GM12875 (cell line): ENCODE data around the gene LSS.

Experiments
- H3K4me3 ChIP-seq: one replicate; pipeline ENCODE4 v1.5.1; 2011; ENCODE audit warnings: low read depth, low read length, control low read depth
- CTCF ChIP-seq: IDR thresholded peaks from 2 replicates; pipeline ENCODE4 v1.5.1; 2011; ENCODE audit warnings: low read depth, mild to moderate bottlenecking, control low read depth, inconsistent platforms, low read length, moderate library complexity, borderline replicate concordance; ENCODE audit not compliant: insufficient read depth

LSS gene

GRCh38 chr21:46158666-46159300, 69.8 kb downstream of the LSS start:
- H3K4me3 ChIP-seq: no peak overlapping the region
- no peak for TF ChIP-seq CTCF

GRCh38 chr21:46157987-46158451, 70.6 kb downstream of the LSS start:
- no peak for TF ChIP-seq CTCF
- H3K4me3 ChIP-seq: no peak overlapping the region

- no peak for TF ChIP-seq CTCF
- H3K4me3 ChIP-seq: no peak overlapping the region
Observed at GRCh38 chr21:46157396-46157986, 71.1 kb downstream of the LSS start.

- TF ChIP-seq CTCF: no peak
- H3K4me3 ChIP-seq: no peak overlapping the region
Observed at GRCh38 chr21:46156678-46157077, 71.9 kb downstream of the LSS start.

- TF ChIP-seq CTCF: no peak
- no peak overlapping the region for H3K4me3 ChIP-seq
Observed at GRCh38 chr21:46156378-46156645, 72.3 kb downstream of the LSS start.

- TF ChIP-seq CTCF: no peak
- no peak within 1 kb of the TSS for H3K4me3 ChIP-seq
Observed at GRCh38 chr21:46155514-46156377, 72.8 kb downstream of the LSS start, which contains the start of gene FTCD. TSS of gene FTCD (minus strand) at chr21:46155579. CDS start at chr21:46155523, 56 bp downstream.

GRCh38 chr21:46154955-46155513, 73.5 kb downstream of the LSS start:
- H3K4me3 ChIP-seq: no peak overlapping the region
- TF ChIP-seq CTCF: no peak
